Sigmoid colon (tissue), 4 donors: Measurements from ENCODE around the gene ELFN2.

Source experiments
- EP300 ChIP-seq, 4 donors: sonication (generic); formaldehyde crosslinking; IDR thresholded peaks; one replicate each; pipeline ENCODE4 v1.6.1; 2017; ENCODE audit warnings: antibody characterized with exemption in 4 of 4
- POLR2A ChIP-seq, 2 donors: fragments of 450-650 bp; IDR thresholded peaks; one replicate each; pipeline ENCODE4 v1.6.1; 2016; ENCODE audit warnings: antibody characterized with exemption in 2 of 2, mild to moderate bottlenecking in 2 of 2, moderate library complexity in 2 of 2
- POLR2AphosphoS5 ChIP-seq, 4 donors: sonication (generic); formaldehyde crosslinking; IDR thresholded peaks; one replicate each; pipeline ENCODE4 v1.6.1; 2017; ENCODE audit warnings: antibody characterized with exemption in 4 of 4
- TF ChIP-seq, protein P1 (sequence below), 4 experiments: fragments of 450-650 bp in 3 of 4; fragments of 200-600 bp in 1 of 4; IDR thresholded peaks; one replicate each; pipeline ENCODE4 v1.5.1; 2016 to 2019; ENCODE audit warnings: antibody characterized with exemption in 4 of 4, mild to moderate bottlenecking in 3 of 4, moderate library complexity in 2 of 4

DNA sequence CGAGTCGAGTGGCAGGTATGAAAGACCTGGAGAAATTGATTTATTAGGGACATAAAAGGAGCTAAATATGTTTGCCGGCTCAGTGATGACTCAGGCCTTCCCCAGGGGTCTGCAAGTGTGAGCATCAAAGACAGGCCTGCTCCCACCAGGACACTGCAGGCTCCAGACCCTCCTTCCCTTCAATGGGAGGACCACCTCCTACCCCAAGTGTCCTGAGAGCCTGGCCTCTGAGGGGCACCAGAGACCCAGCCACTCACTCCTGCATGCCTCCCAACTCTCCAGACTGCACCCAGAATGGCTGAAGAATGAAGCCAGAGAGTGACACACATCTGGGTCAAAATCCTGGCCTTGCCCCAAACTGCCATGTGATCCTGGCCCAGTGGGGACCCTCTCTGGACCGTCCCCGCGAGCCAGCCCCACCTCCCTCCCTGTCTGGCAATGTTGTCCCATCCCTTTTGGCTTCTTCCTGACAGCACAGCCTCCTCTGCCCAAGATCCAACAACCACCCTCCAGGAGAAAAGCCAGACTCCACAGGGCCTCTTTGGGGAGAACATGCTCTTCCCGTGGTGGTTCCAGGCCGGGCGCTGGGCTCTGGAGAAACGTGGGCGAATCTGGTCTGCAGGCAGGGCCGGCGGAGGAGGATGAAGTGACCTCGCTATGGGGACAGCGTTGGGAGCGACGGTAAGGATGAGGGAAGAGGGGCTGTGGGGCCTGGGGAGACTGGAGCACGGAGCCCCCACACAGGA, 108.7 kb downstream of the ELFN2 start:
- TF ChIP-seq, protein P1, sequence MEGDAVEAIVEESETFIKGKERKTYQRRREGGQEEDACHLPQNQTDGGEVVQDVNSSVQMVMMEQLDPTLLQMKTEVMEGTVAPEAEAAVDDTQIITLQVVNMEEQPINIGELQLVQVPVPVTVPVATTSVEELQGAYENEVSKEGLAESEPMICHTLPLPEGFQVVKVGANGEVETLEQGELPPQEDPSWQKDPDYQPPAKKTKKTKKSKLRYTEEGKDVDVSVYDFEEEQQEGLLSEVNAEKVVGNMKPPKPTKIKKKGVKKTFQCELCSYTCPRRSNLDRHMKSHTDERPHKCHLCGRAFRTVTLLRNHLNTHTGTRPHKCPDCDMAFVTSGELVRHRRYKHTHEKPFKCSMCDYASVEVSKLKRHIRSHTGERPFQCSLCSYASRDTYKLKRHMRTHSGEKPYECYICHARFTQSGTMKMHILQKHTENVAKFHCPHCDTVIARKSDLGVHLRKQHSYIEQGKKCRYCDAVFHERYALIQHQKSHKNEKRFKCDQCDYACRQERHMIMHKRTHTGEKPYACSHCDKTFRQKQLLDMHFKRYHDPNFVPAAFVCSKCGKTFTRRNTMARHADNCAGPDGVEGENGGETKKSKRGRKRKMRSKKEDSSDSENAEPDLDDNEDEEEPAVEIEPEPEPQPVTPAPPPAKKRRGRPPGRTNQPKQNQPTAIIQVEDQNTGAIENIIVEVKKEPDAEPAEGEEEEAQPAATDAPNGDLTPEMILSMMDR (IDR thresholded peaks at IDR 0.05): no peak
- TF ChIP-seq POLR2A (IDR thresholded peaks at IDR 0.05) (no peak), EP300 (IDR thresholded peaks at IDR 0.05) (no peak), POLR2AphosphoS5 (IDR thresholded peaks at IDR 0.05) (no peak)
